Cardiac muscle cell (in vitro differentiated cells and primary cell): ENCODE measurements around the gene CEBPZ. TPM values are rescaled to one million over a fixed set of nuclear protein-coding genes. Genes with fewer than 3 reads are reported as not detected.
A peak's percentile ranks its signal among the peaks of the same experiment; 100 is the strongest.

Experiments
- DNase-seq, 2 donors: peaks; one replicate each; pipeline versions ENCODE4 v3.0.0 to v3.0.0-alpha.2; 2010 to 2017; ENCODE audit warnings: low read depth in 1 of 2, low spot score in 1 of 2
- H3K27ac ChIP-seq: fragments of 200-600 bp; sonication (generic); 2 replicates; pipeline ENCODE4 v1.5.1; 2016
- H3K27me3 ChIP-seq: fragments of 200-600 bp; sonication (generic); 2 replicates; pipeline ENCODE4 v1.6.0; 2016; ENCODE audit warnings: control low read depth
- H3K36me3 ChIP-seq: fragments of 200-600 bp; sonication (generic); 2 replicates; pipeline ENCODE4 v1.5.1; 2016; ENCODE audit warnings: control low read depth
- H3K4me1 ChIP-seq: fragments of 200-600 bp; sonication (generic); 2 replicates; pipeline ENCODE4 v1.8.1; 2017; ENCODE audit warnings: low read depth, mild to moderate bottlenecking, mixed run types
- H3K4me3 ChIP-seq: fragments of 200-600 bp; sonication (generic); 2 replicates; pipeline ENCODE4 v1.5.1; 2016; ENCODE audit warnings: mild to moderate bottlenecking
- H3K9me3 ChIP-seq: fragments of 200-600 bp; sonication (generic); 2 replicates; pipeline ENCODE4 v1.5.1; 2017; ENCODE audit warnings: low read depth, mild to moderate bottlenecking, control low read depth
- CTCF ChIP-seq: IDR thresholded peaks from 2 replicates; pipeline ENCODE4 v1.5.1; 2012; ENCODE audit warnings: low read depth, mild to moderate bottlenecking, low read length
- polyA plus RNA-seq: library from polyadenylated mRNA; unstranded; fragments of >200 nt; fragmentation: Nextera tagmentation; extraction: Ambion mirVana; gene quantifications from 2 replicates; pipeline ENCODE4 v1.2.1, GENCODE V29; 2016
- total RNA-seq: library from RNA; depleted of rRNA; stranded (reverse); fragments of >200 nt; gene quantifications from 2 replicates; pipeline ENCODE4 v1.2.3, GENCODE V29; 2016

Gene CEBPZ
- total RNA-seq (14.3 and 27.9 TPM in 2 replicates), polyA plus RNA-seq (18.9 and 27.7 TPM in 2 replicates)

GRCh38 chr2:37231241-37232130 is at the start of gene CEBPZ, which contains the start of gene NDUFAF7:
CEBPZ (minus strand) TSS chr2:37231596; CDS start chr2:37231567, 29 bp downstream.
NDUFAF7 (plus strand) TSS chr2:37231658; CDS start chr2:37231706, 48 bp downstream.
- Histone ChIP-seq H3K4me3 (peak within 1 kb of the TSS; percentile 95), H3K36me3 (peaks cover 17% of the 10 kb centered on the region), H3K27ac (peak within 1 kb of the TSS; percentile 90), H3K27me3 (no peaks in the 10 kb centered on the region), H3K9me3 (no peaks in the 10 kb centered on the region), H3K4me1 (peaks cover 5% of the 10 kb centered on the region)
- no peak for TF ChIP-seq CTCF
- DNase-seq: peak; percentile 94

GRCh38 chr2:37276291-37276690 is 44.9 kb upstream of the CEBPZ start:
- H3K4me3 ChIP-seq: no peak overlapping the region
- peaks cover 66% of the 10 kb centered on the region for H3K36me3 ChIP-seq
- no peaks in the 10 kb centered on the region for H3K27me3 ChIP-seq
- peak in 1 of 2 donors; percentile 53 for DNase-seq
- TF ChIP-seq CTCF: no peak
- no peaks in the 10 kb centered on the region for H3K9me3 ChIP-seq
- H3K4me1 ChIP-seq: no peaks in the 10 kb centered on the region
- no peak overlapping the region for H3K27ac ChIP-seq

- no peaks in the 10 kb centered on the region for H3K27me3 ChIP-seq
- no peaks in the 10 kb centered on the region for H3K9me3 ChIP-seq
- peaks cover 66% of the 10 kb centered on the region for H3K36me3 ChIP-seq
- no peak overlapping the region for H3K4me3 ChIP-seq
- peak overlapping the region; percentile 25 for H3K27ac ChIP-seq
- TF ChIP-seq CTCF: no peak
- peak in 1 of 2 donors; percentile 91 for DNase-seq
- H3K4me1 ChIP-seq: no peaks in the 10 kb centered on the region
These were observed 43.1 kb upstream of the CEBPZ start for GRCh38 chr2:37274359-37274965.

GRCh38 chr2:37271376-37272067 is 40.1 kb upstream of the CEBPZ start:
- TF ChIP-seq CTCF: no peak
- DNase-seq: no peak
- Histone ChIP-seq H3K4me3 (no peak overlapping the region), H3K4me1 (no peaks in the 10 kb centered on the region), H3K27ac (no peak overlapping the region), H3K9me3 (no peaks in the 10 kb centered on the region), H3K36me3 (peaks cover 73% of the 10 kb centered on the region), H3K27me3 (no peaks in the 10 kb centered on the region)

GRCh38 chr2:37268111-37268510 is 36.7 kb upstream of the CEBPZ start:
- DNase-seq: no peak
- H3K27me3 ChIP-seq: no peaks in the 10 kb centered on the region
- H3K36me3 ChIP-seq: peaks cover 56% of the 10 kb centered on the region

More at GRCh38 chr2:37268111-37268510, 36.7 kb upstream of the CEBPZ start:
- Histone ChIP-seq H3K27ac (no peak overlapping the region), H3K4me1 (peaks cover 10% of the 10 kb centered on the region), H3K9me3 (no peaks in the 10 kb centered on the region), H3K4me3 (no peak overlapping the region)
- TF ChIP-seq CTCF: no peak
